HEK293 (cell line): ENCODE measurements around the gene GRID2.

Experiments
- CTCF ChIA-PET: fragments of 350-600 bp; formaldehyde crosslinking; extraction: SDS; loops from one replicate; lab custom pipeline; 2021; ENCODE audit warnings: antibody characterized with exemption; lab: Yijun Ruan, JAX
- POLR2A ChIA-PET: fragments of 300-600 bp; formaldehyde crosslinking; extraction: SDS; loops from one replicate; lab custom pipeline; 2020; ENCODE audit warnings: antibody characterized with exemption, inconsistent platforms; lab: Yijun Ruan, JAX
- H3K27ac ChIP-seq: fragments of 200-500 bp; sonication (Bioruptor generic); 2 replicates; pipeline ENCODE4 v1.5.1; 2014; ENCODE audit warnings: low read depth, low read length, control low read depth, inconsistent platforms; ENCODE audit errors: extremely low read depth
- H3K36me3 ChIP-seq, 2 experiments: fragments of 200-500 bp in 1 of 2; sonication (Bioruptor generic) in 1 of 2; 1 replicate in 1 of 2; 2 replicates in 1 of 2; pipeline ENCODE4 v1.5.1; 2014 to 2017; ENCODE audit warnings: inconsistent platforms in 2 of 2, low read length in 2 of 2; ENCODE audit not compliant: control insufficient read depth in 2 of 2, insufficient read depth in 1 of 2
- H3K4me1 ChIP-seq: fragments of 200-500 bp; sonication (Bioruptor generic); 2 replicates; pipeline ENCODE4 v1.5.1; 2014; ENCODE audit warnings: mild to moderate bottlenecking, low read length, inconsistent platforms; ENCODE audit not compliant: control insufficient read depth, insufficient read depth
- H3K4me3 ChIP-seq: 2 replicates; pipeline ENCODE4 v1.5.1; 2011; ENCODE audit warnings: low read depth, mild to moderate bottlenecking, control low read depth, low read length, moderate library complexity
- H3K9me3 ChIP-seq: fragments of 200-500 bp; sonication (Bioruptor generic); 2 replicates; pipeline ENCODE4 v1.5.1; 2014; ENCODE audit warnings: low read depth, low read length, inconsistent platforms; ENCODE audit not compliant: control insufficient read depth, insufficient read depth
- BCL11A ChIP-seq: fragments of 450-650 bp; formaldehyde crosslinking; IDR thresholded peaks from 2 replicates; pipeline ENCODE4 v1.5.1; 2016; ENCODE audit warnings: low read depth, missing biosample characterization, missing genetic modification characterization
- HOXD13 ChIP-seq: sonication (generic); formaldehyde crosslinking; IDR thresholded peaks from 2 replicates; pipeline ENCODE4 v1.8.0; 2022; ENCODE audit warnings: missing genetic modification reagents, borderline replicate concordance
- RBAK ChIP-seq: fragments of 450-650 bp; formaldehyde crosslinking; IDR thresholded peaks from 2 replicates; pipeline ENCODE4 v1.5.1; 2016; ENCODE audit warnings: missing biosample characterization, missing genetic modification characterization
- SCRT1 ChIP-seq: fragments of 450-650 bp; formaldehyde crosslinking; IDR thresholded peaks from 2 replicates; pipeline ENCODE4 v1.5.1; 2016; ENCODE audit warnings: missing biosample characterization, missing genetic modification characterization, borderline replicate concordance
- TRIM28 ChIP-seq: IDR thresholded peaks from 2 replicates; pipeline ENCODE4 v1.6.1; 2011; ENCODE audit warnings: low read length, control low read depth, borderline replicate concordance
- WT1 ChIP-seq: fragments of 450-650 bp; formaldehyde crosslinking; IDR thresholded peaks from 2 replicates; pipeline ENCODE4 v1.5.1; 2016; ENCODE audit warnings: missing biosample characterization, missing genetic modification characterization
- ZNF146 ChIP-seq: fragments of 450-650 bp; formaldehyde crosslinking; IDR thresholded peaks from 2 replicates; pipeline ENCODE4 v1.5.1; 2016; ENCODE audit warnings: missing biosample characterization, missing genetic modification characterization
- ZNF16 ChIP-seq: fragments of 450-650 bp; formaldehyde crosslinking; IDR thresholded peaks from 2 replicates; pipeline ENCODE4 v1.5.1; 2016; ENCODE audit warnings: low read depth, missing biosample characterization, missing genetic modification characterization
- ZNF19 ChIP-seq: fragments of 450-650 bp; formaldehyde crosslinking; IDR thresholded peaks from 2 replicates; pipeline ENCODE4; 2016; ENCODE audit warnings: missing biosample characterization, missing genetic modification characterization, low read depth
- ZNF292 ChIP-seq: fragments of 450-650 bp; formaldehyde crosslinking; IDR thresholded peaks from 2 replicates; pipeline ENCODE4 v1.5.1; 2016; ENCODE audit warnings: low read depth, missing biosample characterization, missing genetic modification characterization, borderline replicate concordance
- ZNF548 ChIP-seq: fragments of 450-650 bp; formaldehyde crosslinking; IDR thresholded peaks from 2 replicates; pipeline ENCODE4 v1.5.1; 2016; ENCODE audit warnings: missing biosample characterization, missing genetic modification characterization
- ZNF654 ChIP-seq: fragments of 450-650 bp; formaldehyde crosslinking; IDR thresholded peaks from 2 replicates; pipeline ENCODE4 v1.5.1; 2016; ENCODE audit warnings: low read depth, missing biosample characterization, missing genetic modification characterization
- ZSCAN30 ChIP-seq: fragments of 450-650 bp; IDR thresholded peaks from 2 replicates; pipeline ENCODE4 v1.5.1; 2018; ENCODE audit warnings: missing biosample characterization, mild to moderate bottlenecking, missing genetic modification characterization, moderate library complexity
- ZXDB ChIP-seq: fragments of 450-650 bp; formaldehyde crosslinking; IDR thresholded peaks from 2 replicates; pipeline ENCODE4 v1.5.1; 2016; ENCODE audit warnings: missing biosample characterization, missing genetic modification characterization
- TF ChIP-seq, protein P1 (sequence below): IDR thresholded peaks from 2 replicates; pipeline ENCODE4 v1.6.1; 2011; ENCODE audit warnings: mild to moderate bottlenecking, low read depth, low read length, borderline replicate concordance
- TF ChIP-seq, protein P2 (sequence below): fragments of 450-650 bp; formaldehyde crosslinking; conservative IDR thresholded peaks from 2 replicates; pipeline ENCODE4 v1.5.1; 2016; ENCODE audit warnings: low read depth, missing biosample characterization, missing genetic modification characterization
- TF ChIP-seq, protein P3 (sequence below): fragments of 450-650 bp; IDR thresholded peaks from 2 replicates; pipeline ENCODE4 v1.5.1; 2018; ENCODE audit warnings: missing biosample characterization, missing genetic modification characterization
- TF ChIP-seq, protein P4 (sequence below): fragments of 450-650 bp; formaldehyde crosslinking; IDR thresholded peaks from 2 replicates; pipeline ENCODE4 v1.5.1; 2016; ENCODE audit warnings: missing biosample characterization, missing genetic modification characterization

GRID2 gene

DNA sequence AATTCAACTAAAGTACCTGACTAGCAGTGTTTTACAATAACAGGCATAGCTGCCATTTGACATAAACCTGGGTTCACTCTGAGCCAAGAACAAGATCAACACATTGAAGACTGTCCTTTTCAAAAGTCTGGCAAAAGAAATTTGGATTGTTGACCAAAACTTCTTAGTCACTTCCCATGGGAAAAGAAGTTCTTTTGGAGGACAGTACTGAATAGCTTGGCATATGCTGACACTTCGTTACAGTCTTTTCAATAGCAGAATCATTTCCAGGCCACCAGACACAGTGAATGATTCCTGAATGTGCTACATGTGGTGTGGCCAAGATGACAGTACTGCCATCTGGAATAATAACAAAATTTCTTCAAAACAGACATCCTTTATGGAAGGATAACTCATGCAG is 560.3 kb downstream of the GRID2 start:
- Histone ChIP-seq H3K4me3 (no peak overlapping the region), H3K9me3 (no peaks in the 10 kb centered on the region), H3K36me3 (no peaks in the 10 kb centered on the region), H3K27ac (no peak overlapping the region), H3K4me1 (no peaks in the 10 kb centered on the region)
- TF ChIP-seq ZNF654 (tag by site-specific recombination) (no peak), ZNF19 (tag by site-specific recombination) (no peak), SCRT1 (tag by site-specific recombination) (no peak), ZNF146 (tag by site-specific recombination) (no peak), ZNF292 (tag by site-specific recombination) (no peak), BCL11A (no peak), HOXD13 (no peak), ZNF16 (no peak), ZXDB (tag by site-specific recombination) (no peak), ZSCAN30 (no peak)
- TF ChIP-seq, protein P1, sequence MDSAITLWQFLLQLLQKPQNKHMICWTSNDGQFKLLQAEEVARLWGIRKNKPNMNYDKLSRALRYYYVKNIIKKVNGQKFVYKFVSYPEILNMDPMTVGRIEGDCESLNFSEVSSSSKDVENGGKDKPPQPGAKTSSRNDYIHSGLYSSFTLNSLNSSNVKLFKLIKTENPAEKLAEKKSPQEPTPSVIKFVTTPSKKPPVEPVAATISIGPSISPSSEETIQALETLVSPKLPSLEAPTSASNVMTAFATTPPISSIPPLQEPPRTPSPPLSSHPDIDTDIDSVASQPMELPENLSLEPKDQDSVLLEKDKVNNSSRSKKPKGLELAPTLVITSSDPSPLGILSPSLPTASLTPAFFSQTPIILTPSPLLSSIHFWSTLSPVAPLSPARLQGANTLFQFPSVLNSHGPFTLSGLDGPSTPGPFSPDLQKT = no peak
- POLR2A ChIA-PET = no interaction called here
- CTCF ChIA-PET = interaction anchor here (0.6 kb wide), 1 partner anchor 1751 kb away, joined by 3 read pairs; no protein-coding TSS in a partner anchor

DNA sequence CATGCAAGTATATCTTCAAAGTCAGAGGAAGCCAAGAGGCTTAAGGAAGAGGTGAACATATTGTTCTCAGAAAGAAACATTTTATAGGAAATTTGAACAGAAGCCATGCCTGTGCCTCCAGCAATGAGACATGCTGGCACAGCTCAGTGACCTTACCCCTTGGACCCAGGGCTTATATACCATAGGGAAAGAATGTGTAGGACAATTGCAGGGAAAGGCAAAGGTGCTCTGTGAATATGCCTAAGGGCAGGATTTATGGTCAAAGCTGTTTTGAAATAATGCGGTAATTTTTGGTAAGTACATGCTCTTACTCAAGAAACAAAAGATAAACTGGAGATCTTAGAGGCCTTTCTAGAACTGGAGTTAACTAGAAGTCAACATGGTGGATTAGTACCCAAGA is 568.8 kb downstream of the GRID2 start:
- CTCF ChIA-PET = no interaction called here
- POLR2A ChIA-PET = no interaction called here
- TF ChIP-seq, protein P2, sequence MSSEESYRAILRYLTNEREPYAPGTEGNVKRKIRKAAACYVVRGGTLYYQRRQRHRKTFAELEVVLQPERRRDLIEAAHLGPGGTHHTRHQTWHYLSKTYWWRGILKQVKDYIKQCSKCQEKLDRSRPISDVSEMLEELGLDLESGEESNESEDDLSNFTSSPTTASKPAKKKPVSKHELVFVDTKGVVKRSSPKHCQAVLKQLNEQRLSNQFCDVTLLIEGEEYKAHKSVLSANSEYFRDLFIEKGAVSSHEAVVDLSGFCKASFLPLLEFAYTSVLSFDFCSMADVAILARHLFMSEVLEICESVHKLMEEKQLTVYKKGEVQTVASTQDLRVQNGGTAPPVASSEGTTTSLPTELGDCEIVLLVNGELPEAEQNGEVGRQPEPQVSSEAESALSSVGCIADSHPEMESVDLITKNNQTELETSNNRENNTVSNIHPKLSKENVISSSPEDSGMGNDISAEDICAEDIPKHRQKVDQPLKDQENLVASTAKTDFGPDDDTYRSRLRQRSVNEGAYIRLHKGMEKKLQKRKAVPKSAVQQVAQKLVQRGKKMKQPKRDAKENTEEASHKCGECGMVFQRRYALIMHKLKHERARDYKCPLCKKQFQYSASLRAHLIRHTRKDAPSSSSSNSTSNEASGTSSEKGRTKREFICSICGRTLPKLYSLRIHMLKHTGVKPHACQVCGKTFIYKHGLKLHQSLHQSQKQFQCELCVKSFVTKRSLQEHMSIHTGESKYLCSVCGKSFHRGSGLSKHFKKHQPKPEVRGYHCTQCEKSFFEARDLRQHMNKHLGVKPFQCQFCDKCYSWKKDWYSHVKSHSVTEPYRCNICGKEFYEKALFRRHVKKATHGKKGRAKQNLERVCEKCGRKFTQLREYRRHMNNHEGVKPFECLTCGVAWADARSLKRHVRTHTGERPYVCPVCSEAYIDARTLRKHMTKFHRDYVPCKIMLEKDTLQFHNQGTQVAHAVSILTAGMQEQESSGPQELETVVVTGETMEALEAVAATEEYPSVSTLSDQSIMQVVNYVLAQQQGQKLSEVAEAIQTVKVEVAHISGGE = no peak
- TF ChIP-seq, protein P3, sequence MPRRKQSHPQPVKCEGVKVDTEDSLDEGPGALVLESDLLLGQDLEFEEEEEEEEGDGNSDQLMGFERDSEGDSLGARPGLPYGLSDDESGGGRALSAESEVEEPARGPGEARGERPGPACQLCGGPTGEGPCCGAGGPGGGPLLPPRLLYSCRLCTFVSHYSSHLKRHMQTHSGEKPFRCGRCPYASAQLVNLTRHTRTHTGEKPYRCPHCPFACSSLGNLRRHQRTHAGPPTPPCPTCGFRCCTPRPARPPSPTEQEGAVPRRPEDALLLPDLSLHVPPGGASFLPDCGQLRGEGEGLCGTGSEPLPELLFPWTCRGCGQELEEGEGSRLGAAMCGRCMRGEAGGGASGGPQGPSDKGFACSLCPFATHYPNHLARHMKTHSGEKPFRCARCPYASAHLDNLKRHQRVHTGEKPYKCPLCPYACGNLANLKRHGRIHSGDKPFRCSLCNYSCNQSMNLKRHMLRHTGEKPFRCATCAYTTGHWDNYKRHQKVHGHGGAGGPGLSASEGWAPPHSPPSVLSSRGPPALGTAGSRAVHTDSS = no peak
- TF ChIP-seq WT1 (tag by site-specific recombination) = no peak
- no peak for TF ChIP-seq TRIM28
- no peak for TF ChIP-seq RBAK
- TF ChIP-seq, protein P4, sequence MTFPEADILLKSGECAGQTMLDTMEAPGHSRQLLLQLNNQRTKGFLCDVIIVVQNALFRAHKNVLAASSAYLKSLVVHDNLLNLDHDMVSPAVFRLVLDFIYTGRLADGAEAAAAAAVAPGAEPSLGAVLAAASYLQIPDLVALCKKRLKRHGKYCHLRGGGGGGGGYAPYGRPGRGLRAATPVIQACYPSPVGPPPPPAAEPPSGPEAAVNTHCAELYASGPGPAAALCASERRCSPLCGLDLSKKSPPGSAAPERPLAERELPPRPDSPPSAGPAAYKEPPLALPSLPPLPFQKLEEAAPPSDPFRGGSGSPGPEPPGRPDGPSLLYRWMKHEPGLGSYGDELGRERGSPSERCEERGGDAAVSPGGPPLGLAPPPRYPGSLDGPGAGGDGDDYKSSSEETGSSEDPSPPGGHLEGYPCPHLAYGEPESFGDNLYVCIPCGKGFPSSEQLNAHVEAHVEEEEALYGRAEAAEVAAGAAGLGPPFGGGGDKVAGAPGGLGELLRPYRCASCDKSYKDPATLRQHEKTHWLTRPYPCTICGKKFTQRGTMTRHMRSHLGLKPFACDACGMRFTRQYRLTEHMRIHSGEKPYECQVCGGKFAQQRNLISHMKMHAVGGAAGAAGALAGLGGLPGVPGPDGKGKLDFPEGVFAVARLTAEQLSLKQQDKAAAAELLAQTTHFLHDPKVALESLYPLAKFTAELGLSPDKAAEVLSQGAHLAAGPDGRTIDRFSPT (tag by site-specific recombination) = no peak
- TF ChIP-seq ZNF548 (tag by site-specific recombination) = no peak
- H3K27ac ChIP-seq = no peak overlapping the region
- no peak overlapping the region for H3K4me3 ChIP-seq
- H3K9me3 ChIP-seq = no peaks in the 10 kb centered on the region
- no peaks in the 10 kb centered on the region for H3K36me3 ChIP-seq
- no peaks in the 10 kb centered on the region for H3K4me1 ChIP-seq
